ENCODE data around the gene PHF1.

Gene PHF1

GRCh38 chr6:33380272-33380981, 30.4 kb upstream of the PHF1 start:
- Histone ChIP-seq H3K36me3 (ENCODE audit: control insufficient read depth, low read length) (no peaks in the 10 kb centered on the region), H3K27ac (ENCODE audit: low read depth, low read length) (no peak overlapping the region), H3K4me3 (ENCODE audit: low read length) (no peak overlapping the region), H3K4me1 (ENCODE audit: control insufficient read depth, low read length) (no peaks in the 10 kb centered on the region), H3F3A (ENCODE audit: control insufficient read depth, insufficient read depth) (no peaks in the 10 kb centered on the region), H3K79me2 (ENCODE audit: control insufficient read depth, low read length) (no peaks in the 10 kb centered on the region), H3K9me2 (replicated peaks; ENCODE audit: control insufficient read depth, low read length) (no peaks in the 10 kb centered on the region), H4K20me1 (ENCODE audit: control insufficient read depth, insufficient read depth, low read depth, low read length) (no peaks in the 10 kb centered on the region), H3K4me2 (ENCODE audit: low read length) (no peak overlapping the region), H3K27me3 (ENCODE audit: control insufficient read depth, low read length) (no peaks in the 10 kb centered on the region), H3K9me3 (ENCODE audit: control insufficient read depth, insufficient read depth, low read length) (no peaks in the 10 kb centered on the region)
- TF ChIP-seq CTCF (IDR thresholded peaks at IDR 0.05; ENCODE audit: low read depth, low read length, poor library complexity, severe bottlenecking) (no peak), EZH2phosphoT487 (IDR thresholded peaks at IDR 0.05; ENCODE audit: borderline replicate concordance, low read length) (no peak)

DNA sequence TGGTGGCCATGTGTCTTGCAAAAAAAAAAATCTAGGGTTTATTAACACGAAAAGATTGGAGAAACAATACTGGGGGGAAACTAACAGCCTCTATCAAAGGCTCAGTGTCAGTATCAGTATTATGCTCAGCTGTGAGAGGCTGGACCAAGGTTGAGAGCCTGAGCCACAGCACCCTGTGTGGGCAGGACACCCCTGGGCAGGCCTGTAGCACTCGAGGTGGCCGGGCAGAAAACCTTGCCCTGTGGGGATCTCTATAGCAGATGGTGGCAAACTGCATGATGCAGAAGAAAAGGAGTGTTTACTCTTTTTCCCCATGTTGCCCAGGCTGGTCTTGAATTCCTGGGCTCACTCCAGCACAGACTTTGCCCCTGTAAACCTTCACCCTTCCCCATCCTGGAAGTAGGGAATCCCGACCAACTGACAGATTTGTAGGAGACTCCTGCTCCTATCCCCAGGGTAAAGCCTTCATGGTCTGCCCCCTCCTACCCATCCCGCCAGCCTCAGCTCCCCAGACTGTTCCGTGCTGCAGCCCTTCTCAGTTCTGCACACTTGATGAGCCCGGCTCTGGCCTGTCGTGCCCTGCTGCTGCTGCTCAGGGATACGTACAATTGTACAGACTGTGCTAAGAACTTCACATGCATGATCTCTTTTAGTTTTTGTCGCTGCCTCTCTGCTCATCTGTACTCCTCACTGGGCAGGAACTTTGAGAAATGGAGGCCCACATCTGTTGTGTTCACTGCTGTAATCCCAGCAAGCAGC, 27.2 kb upstream of the PHF1 start:
- Histone ChIP-seq H3K27ac (ENCODE audit: low read depth, low read length) (no peak overlapping the region), H4K20me1 (ENCODE audit: control insufficient read depth, insufficient read depth, low read depth, low read length) (no peaks in the 10 kb centered on the region), H3K4me1 (ENCODE audit: control insufficient read depth, low read length) (no peaks in the 10 kb centered on the region), H3K4me3 (ENCODE audit: low read length) (no peak overlapping the region), H3K79me2 (ENCODE audit: control insufficient read depth, low read length) (no peaks in the 10 kb centered on the region), H3K9me3 (ENCODE audit: control insufficient read depth, insufficient read depth, low read length) (no peaks in the 10 kb centered on the region), H3F3A (ENCODE audit: control insufficient read depth, insufficient read depth) (no peaks in the 10 kb centered on the region), H3K4me2 (ENCODE audit: low read length) (no peak overlapping the region), H3K36me3 (ENCODE audit: control insufficient read depth, low read length) (no peaks in the 10 kb centered on the region), H3K27me3 (ENCODE audit: control insufficient read depth, low read length) (no peaks in the 10 kb centered on the region), H3K9me2 (replicated peaks; ENCODE audit: control insufficient read depth, low read length) (no peaks in the 10 kb centered on the region)
- no peak for TF ChIP-seq EZH2phosphoT487 (IDR thresholded peaks at IDR 0.05; ENCODE audit: borderline replicate concordance, low read length)
- TF ChIP-seq CTCF (IDR thresholded peaks at IDR 0.05; ENCODE audit: low read depth, low read length, poor library complexity, severe bottlenecking) = no peak

DNA sequence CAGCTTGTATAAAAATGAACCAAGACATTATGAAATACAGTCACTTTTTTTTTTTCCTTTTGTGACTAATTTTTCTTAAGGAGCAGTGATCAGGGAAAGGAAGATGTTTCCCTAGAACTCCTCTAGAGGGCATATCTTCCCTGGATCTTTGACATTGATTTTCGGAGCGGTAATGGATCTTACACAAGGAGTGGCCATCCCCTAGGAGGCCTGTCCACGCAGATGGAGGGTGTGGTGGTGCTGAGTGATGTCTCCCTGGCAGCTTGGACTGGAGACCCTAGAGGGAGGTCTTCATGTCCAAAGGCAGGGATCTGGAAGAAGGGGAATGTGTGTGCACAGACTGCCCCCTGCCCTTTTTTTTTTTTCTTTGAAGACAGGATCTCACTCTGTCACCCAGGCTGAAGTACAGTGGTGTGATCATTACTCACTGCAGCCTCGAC, 26.2 kb upstream of the PHF1 start:
- Histone ChIP-seq H3K79me2 (ENCODE audit: control insufficient read depth, low read length) (no peaks in the 10 kb centered on the region), H3K9me2 (replicated peaks; ENCODE audit: control insufficient read depth, low read length) (no peaks in the 10 kb centered on the region), H3K4me3 (ENCODE audit: low read length) (no peak overlapping the region), H3K36me3 (ENCODE audit: control insufficient read depth, low read length) (no peaks in the 10 kb centered on the region), H3K4me2 (ENCODE audit: low read length) (no peak overlapping the region), H3K27me3 (ENCODE audit: control insufficient read depth, low read length) (no peaks in the 10 kb centered on the region), H3K4me1 (ENCODE audit: control insufficient read depth, low read length) (no peaks in the 10 kb centered on the region), H3K27ac (ENCODE audit: low read depth, low read length) (no peak overlapping the region), H4K20me1 (ENCODE audit: control insufficient read depth, insufficient read depth, low read depth, low read length) (no peaks in the 10 kb centered on the region), H3F3A (ENCODE audit: control insufficient read depth, insufficient read depth) (no peaks in the 10 kb centered on the region), H3K9me3 (ENCODE audit: control insufficient read depth, insufficient read depth, low read length) (no peaks in the 10 kb centered on the region)
- TF ChIP-seq CTCF (IDR thresholded peaks at IDR 0.05; ENCODE audit: low read depth, low read length, poor library complexity, severe bottlenecking) = peak; percentile 23
- TF ChIP-seq EZH2phosphoT487 (IDR thresholded peaks at IDR 0.05; ENCODE audit: borderline replicate concordance, low read length) = no peak
